ENCODE measurements around the gene MCRIP2.

Gene MCRIP2

DNA sequence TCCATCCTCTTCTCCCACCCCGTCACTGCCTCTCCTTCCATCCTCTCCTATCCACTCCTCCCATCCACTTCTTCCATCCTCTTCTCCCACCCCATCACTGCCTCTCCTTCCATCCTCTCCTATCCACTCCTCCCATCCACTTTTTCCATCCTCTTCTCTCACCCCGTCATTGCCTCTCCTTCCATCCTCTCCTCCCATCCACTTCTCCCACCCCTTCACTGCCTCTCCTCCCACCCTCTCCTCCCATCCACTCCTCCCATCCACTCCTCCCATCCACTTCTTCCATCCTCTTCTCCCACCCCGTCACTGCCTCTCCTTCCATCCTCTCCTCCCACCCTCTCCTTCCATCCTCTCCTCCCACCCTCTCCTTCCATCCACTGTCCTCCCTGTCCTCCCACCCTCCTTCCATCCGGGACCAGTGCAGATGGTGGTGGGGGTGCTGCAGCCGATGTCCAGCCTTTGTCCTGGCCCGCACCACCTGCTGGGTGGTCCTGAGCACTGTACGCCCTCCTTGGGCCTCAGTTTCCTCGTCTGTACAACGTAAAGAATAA is 9.7 kb upstream of the MCRIP2 start:
- in situ Hi-C loops (cut with HindIII; ENCODE audit: low sequenced_read_pairs): no loop called here

DNA sequence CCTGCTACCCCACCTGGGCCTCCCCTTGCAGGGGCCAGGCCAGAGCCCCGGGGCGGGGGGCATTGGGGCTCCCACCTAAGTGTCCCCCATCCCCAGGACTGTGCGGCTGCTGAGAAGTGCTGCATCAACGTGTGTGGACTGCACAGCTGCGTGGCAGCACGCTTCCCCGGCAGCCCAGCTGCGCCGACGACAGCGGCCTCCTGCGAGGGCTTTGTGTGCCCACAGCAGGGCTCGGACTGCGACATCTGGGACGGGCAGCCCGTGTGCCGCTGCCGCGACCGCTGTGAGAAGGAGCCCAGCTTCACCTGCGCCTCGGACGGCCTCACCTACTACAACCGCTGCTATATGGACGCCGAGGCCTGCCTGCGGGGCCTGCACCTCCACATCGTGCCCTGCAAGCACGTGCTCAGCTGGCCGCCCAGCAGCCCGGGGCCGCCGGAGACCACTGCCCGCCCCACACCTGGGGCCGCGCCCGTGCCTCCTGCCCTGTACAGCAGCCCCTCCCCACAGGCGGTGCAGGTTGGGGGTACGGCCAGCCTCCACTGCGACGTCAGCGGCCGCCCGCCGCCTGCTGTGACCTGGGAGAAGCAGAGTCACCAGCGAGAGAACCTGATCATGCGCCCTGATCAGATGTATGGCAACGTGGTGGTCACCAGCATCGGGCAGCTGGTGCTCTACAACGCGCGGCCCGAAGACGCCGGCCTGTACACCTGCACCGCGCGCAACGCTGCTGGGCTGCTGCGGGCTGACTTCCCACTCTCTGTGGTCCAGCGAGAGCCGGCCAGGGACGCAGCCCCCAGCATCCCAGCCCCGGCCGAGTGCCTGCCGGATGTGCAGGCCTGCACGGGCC is 8.9 kb upstream of the MCRIP2 start:
- in situ Hi-C loops (cut with HindIII; ENCODE audit: low sequenced_read_pairs): no loop called here

DNA sequence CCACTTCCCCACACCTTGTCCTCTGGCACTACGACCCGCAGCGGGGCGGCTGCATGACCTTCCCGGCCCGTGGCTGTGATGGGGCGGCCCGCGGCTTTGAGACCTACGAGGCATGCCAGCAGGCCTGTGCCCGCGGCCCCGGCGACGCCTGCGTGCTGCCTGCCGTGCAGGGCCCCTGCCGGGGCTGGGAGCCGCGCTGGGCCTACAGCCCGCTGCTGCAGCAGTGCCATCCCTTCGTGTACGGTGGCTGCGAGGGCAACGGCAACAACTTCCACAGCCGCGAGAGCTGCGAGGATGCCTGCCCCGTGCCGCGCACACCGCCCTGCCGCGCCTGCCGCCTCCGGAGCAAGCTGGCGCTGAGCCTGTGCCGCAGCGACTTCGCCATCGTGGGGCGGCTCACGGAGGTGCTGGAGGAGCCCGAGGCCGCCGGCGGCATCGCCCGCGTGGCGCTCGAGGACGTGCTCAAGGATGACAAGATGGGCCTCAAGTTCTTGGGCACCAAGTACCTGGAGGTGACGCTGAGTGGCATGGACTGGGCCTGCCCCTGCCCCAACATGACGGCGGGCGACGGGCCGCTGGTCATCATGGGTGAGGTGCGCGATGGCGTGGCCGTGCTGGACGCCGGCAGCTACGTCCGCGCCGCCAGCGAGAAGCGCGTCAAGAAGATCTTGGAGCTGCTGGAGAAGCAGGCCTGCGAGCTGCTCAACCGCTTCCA is 8.1 kb upstream of the MCRIP2 start:
- in situ Hi-C loops (cut with HindIII; ENCODE audit: low sequenced_read_pairs): no loop called here

DNA sequence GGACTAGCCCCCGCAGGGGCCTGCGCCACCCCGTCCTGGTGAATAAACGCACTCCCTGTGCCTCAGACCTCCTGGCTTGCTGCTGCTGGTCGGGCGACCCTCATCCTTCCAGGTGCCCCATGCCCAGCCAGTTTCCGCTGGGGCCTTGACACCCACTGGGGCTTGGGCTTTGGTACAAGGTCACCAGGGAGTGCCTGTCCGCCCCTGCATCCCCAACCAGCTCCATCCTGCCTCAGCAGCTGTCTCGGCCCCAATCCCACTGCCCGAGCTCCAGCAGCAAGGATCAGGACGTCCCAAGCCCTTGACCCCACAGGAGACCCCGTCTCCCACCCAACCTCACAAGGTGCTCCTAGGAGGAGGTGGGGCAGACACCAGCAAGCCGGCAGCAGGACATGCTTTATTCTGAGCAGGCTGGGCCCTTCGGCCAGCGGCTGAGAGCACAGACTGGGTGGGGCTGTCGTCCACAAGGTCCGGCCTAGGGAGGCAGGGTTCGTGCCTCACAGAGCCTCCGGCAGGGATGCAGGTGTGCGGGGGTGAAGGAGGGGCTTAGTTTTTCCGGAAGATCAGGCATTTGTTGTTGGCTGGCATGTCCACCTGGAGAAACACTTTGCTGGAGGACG is 7.5 kb upstream of the MCRIP2 start:
- in situ Hi-C loops (cut with HindIII; ENCODE audit: low sequenced_read_pairs): no loop called here

GRCh38 chr16:634996-635395 is 6.6 kb upstream of the MCRIP2 start:
- in situ Hi-C loops (cut with HindIII; ENCODE audit: low sequenced_read_pairs): no loop called here

- in situ Hi-C loops (cut with HindIII; ENCODE audit: low sequenced_read_pairs): no loop called here
Measured at GRCh38 chr16:635573-636205, 5.9 kb upstream of the MCRIP2 start.

- in situ Hi-C loops (cut with HindIII; ENCODE audit: low sequenced_read_pairs): no loop called here
Measured at GRCh38 chr16:636206-637080, 5.2 kb upstream of the MCRIP2 start, which contains the start of gene METTL26. TSS of gene METTL26 (minus strand) at chr16:636305. CDS start at chr16:636290, 15 bp downstream.

- in situ Hi-C loops (cut with HindIII; ENCODE audit: low sequenced_read_pairs): no loop called here
Measured at GRCh38 chr16:637081-638018, 4.3 kb upstream of the MCRIP2 start.

DNA sequence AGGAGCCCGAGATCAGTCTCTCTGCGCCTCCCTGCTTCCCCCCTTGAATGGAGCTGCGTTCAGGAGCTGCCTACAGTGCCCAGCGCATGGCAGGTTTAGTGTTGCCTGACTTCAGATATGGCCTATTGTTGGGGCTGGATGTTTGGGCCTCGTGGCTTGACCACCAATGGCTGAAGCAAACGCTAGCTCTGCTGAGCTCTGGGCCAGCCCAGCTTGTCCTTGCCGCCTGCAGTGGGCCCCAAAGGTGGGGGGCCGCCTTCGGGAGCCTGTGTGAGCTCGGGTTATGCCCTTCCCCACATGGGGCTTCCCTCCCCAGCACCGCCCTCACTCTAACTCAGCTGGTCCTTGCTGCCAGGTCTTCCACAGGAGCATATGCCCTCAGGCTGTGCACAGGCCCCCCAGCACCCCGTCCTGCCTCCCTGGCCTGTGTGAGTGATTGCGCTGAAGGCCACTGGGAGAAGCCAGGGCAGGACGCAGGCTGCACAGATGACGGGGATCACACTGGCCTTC is 3.5 kb upstream of the MCRIP2 start:
- in situ Hi-C loops (cut with HindIII; ENCODE audit: low sequenced_read_pairs): no loop called here

GRCh38 chr16:638836-639235 is 2.8 kb upstream of the MCRIP2 start:
- in situ Hi-C loops (cut with HindIII; ENCODE audit: low sequenced_read_pairs): no loop called here

DNA sequence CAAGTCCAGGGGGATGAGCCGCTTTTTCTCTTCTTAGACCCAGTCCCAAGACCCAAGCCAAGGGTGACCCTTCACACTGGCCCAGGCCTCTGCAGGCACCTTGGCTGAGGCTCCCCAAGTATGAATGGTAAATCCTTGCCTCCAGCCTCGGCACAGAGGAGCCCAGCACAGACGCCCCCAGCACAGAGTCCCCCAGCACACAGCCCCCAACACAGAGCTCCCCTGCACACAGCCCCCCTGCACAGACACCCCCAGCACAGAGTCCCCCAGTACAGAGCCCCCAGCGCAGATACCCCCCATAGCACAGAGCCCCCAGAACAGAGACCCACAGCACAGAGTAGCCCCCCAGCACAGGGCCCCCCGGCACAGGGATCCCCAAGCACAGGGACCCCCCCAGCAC is 1.0 kb upstream of the MCRIP2 start:
- in situ Hi-C loops (cut with HindIII; ENCODE audit: low sequenced_read_pairs): no loop called here

DNA sequence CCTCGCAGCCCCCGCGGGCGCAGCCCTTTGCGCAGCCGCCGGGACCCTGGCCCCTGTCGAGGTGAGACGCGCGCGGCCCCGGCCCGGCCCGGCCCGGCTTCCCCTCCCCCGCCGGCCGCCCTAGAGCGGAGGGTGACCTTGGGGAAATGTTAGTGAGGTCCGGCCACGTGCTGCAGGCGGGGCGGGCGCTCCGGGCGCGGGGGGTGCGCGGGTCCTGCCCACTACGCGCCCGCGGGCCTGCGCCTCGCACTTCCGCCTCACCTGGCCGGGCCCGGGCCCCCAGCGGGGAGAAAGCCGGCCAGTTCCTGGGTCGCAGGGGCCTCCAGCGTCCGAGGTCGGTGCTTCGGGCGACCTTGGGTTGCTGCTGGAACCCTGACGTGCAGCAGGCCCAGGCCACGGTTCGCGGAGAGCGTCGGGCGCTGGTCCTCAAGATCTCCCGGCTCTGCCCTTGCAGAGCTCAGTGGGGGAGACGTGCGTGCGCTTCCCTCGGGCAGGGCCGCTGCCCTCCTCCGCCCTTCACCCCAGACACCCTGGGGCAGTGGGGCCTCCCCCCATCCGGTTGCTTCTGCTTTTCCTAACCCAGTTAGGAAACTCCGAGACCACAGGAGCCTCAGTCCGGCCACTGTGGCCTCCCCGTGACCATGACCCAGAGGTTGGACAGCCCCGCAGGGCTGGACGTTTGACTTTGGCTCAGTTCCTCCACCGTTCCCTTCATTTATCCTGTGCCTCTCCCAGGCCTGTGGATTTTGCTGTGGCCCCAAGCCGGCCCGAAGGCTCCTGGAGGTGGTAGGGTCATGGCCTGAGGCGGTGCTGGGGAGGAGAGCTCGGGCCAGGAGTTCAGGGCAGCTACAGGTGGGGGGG is 791 bp downstream of the MCRIP2 start:
- in situ Hi-C loops (cut with HindIII; ENCODE audit: low sequenced_read_pairs): no loop called here

GRCh38 chr16:643050-643368 is 1.4 kb downstream of the MCRIP2 start:
- in situ Hi-C loops (cut with HindIII; ENCODE audit: low sequenced_read_pairs): no loop called here

DNA sequence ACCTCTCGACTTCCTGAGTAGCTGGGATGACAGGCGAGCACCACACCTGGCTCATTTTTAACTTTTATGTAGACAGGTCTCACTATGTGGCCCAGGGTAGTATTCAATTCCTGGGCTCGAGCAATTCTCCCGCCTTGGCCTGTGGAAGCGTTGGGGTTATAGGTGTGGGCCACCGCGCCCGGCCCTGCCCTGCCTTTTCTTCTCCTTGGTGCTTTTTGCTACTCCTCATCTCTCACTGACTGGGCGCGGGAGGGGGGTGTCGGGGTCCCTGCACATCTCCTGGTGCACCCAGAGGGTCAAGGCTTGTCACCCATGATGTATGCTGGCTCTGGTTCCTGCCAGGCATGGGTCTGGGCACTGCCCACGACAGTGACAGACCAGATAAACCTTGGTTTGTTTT is 2.9 kb downstream of the MCRIP2 start:
- in situ Hi-C loops (cut with HindIII; ENCODE audit: low sequenced_read_pairs): no loop called here

- in situ Hi-C loops (cut with HindIII; ENCODE audit: low sequenced_read_pairs): no loop called here
Measured at GRCh38 chr16:645852-646678, 4.4 kb downstream of the MCRIP2 start.

DNA sequence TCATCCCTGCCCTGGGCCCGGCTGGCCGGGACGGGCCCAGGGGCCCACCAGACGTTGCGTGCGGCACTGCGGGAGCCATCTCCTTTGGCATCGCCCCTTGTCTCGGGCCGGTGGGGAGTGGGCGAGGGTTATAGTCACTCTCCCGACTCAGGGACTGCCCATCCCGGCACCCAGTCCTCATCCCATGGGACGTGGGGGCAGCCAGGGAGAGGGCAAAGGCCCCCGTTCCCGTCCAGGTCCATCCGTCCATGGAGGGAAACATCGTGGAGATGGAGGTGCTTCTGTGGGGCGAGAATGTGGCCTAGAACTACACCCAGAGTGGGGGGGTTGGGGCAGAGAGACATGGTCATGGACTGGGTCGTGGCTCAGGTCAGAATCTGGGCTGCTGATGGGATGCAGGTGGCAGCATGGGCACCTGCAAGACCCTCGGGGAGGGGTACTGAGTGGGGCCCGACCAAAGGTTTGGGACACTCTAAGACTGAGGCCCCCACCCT is 5.1 kb downstream of the MCRIP2 start:
- in situ Hi-C loops (cut with HindIII; ENCODE audit: low sequenced_read_pairs): no loop called here

Data from DLD1 (cell line).